ENCODE data around the gene PLPPR1. TPM values are rescaled to one million over a fixed set of nuclear protein-coding genes. Genes with fewer than 3 reads are reported as not detected.

The PLPPR1 gene
- total RNA-seq, 1 experiment from 2014 or later, result 2.4 TPM

DNA sequence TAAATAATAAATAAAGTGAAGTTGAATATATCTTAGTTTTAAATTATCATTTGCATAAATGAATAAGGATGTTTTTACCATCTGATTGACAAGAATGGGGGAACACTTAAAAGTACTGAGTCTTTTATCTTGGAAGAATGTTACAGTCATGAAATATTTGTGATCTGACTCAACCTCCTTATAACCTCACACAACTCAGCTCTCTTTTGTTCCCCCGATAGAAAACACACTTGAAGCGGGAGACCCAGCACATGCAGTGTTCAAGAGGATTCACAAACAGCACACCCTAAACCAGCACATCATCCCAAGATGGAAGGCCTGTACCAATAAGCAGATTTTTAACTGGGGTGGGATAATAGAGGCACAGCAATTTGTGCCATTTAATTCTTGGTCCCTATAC lies 340.8 kb downstream of the PLPPR1 start:
- Mint-ChIP-seq H3K4me3 (no peak overlapping the region), H3K9me3 (no peaks in the 10 kb centered on the region), H3K27me3 (ENCODE audit: low read depth) (no peaks in the 10 kb centered on the region), H3K4me1 (peaks cover 4 to 7% of the 10 kb centered on the region in 2 experiments; a peak in 3 of 4 replicates), H3K27ac (no peak overlapping the region), H3K36me3 (ENCODE audit: insufficient read depth in 1 of 3, low read depth in 3 of 3) (no peaks in the 10 kb centered on the region)
- Histone ChIP-seq H4K5ac (ENCODE audit: insufficient read length, low read depth, low read length) (no peak overlapping the region), H3K23ac (ENCODE audit: insufficient read length, low read depth, low read length) (no peak overlapping the region), H3K9ac (ENCODE audit: extremely low read depth, insufficient read length, low read length) (no peak overlapping the region), H4K20me1 (ENCODE audit: control insufficient read depth, insufficient read depth, insufficient read length) (no peaks in the 10 kb centered on the region), H3K79me2 (ENCODE audit: insufficient read depth, low read length) (no peaks in the 10 kb centered on the region), H3K79me1 (ENCODE audit: insufficient read depth, low read depth, low read length, poor library complexity, severe bottlenecking) (no peaks in the 10 kb centered on the region), H2BK5ac (ENCODE audit: insufficient read length, low read length) (no peak overlapping the region), H3K18ac (ENCODE audit: insufficient read length, low read depth, low read length) (no peak overlapping the region), H2BK12ac (ENCODE audit: insufficient read length, low read depth, low read length) (no peak overlapping the region), H4K8ac (replicated peaks; ENCODE audit: insufficient read length, low read depth, low read length) (no peak overlapping the region), H2BK120ac (ENCODE audit: low read depth, low read length, poor library complexity, severe bottlenecking) (no peak overlapping the region), H3K4ac (ENCODE audit: low read depth, low read length) (no peak overlapping the region), H2AFZ (ENCODE audit: low read length) (no peak overlapping the region), H3K27me3 (ENCODE audit: insufficient read depth, low read length) (no peaks in the 10 kb centered on the region), H2BK20ac (ENCODE audit: low read depth, low read length, poor library complexity, severe bottlenecking) (no peak overlapping the region), H3K9me3 (ENCODE audit: control insufficient read depth, low read depth, low read length) (no peaks in the 10 kb centered on the region), H3T11ph (ENCODE audit: low read length) (no peak overlapping the region), H2AK5ac (ENCODE audit: insufficient read length, low read length) (no peak overlapping the region), H3K4me1 (ENCODE audit: insufficient read depth, low read length) (no peaks in the 10 kb centered on the region), H4K91ac (ENCODE audit: insufficient read length, low read depth, low read length) (no peak overlapping the region), H2BK15ac (ENCODE audit: low read depth, low read length) (no peak overlapping the region), H3K27ac (ENCODE audit: insufficient read length, low read depth, low read length) (no peak overlapping the region), H3K56ac (ENCODE audit: insufficient read length, low read depth, low read length) (no peak overlapping the region), H3K4me2 (ENCODE audit: insufficient read depth, insufficient read length, low read length) (no peak overlapping the region), H3K14ac (ENCODE audit: insufficient read depth, low read length) (no peak overlapping the region), H3K23me2 (ENCODE audit: insufficient read length, low read depth, low read length, poor library complexity, severe bottlenecking) (no peaks in the 10 kb centered on the region)
- WGBS (ENCODE audit: extremely low coverage, insufficient read length, low lambda C conversion rate), result no CpG with 5 or more reads among the region's 2 CpGs
- TF ChIP-seq, protein P1, sequence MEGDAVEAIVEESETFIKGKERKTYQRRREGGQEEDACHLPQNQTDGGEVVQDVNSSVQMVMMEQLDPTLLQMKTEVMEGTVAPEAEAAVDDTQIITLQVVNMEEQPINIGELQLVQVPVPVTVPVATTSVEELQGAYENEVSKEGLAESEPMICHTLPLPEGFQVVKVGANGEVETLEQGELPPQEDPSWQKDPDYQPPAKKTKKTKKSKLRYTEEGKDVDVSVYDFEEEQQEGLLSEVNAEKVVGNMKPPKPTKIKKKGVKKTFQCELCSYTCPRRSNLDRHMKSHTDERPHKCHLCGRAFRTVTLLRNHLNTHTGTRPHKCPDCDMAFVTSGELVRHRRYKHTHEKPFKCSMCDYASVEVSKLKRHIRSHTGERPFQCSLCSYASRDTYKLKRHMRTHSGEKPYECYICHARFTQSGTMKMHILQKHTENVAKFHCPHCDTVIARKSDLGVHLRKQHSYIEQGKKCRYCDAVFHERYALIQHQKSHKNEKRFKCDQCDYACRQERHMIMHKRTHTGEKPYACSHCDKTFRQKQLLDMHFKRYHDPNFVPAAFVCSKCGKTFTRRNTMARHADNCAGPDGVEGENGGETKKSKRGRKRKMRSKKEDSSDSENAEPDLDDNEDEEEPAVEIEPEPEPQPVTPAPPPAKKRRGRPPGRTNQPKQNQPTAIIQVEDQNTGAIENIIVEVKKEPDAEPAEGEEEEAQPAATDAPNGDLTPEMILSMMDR (conservative IDR thresholded peaks at IDR 0.05), result no peak
- DNase-seq, result no peak
